Urothelium cell line (cell line): Measurements from ENCODE around the gene PDE3B.

Experiments
- DNase-seq: peaks from one replicate; pipeline ENCODE4 v3.0.0; 2011; ENCODE audit warnings: low spot score, mixed read lengths
- FAIRE-seq: peaks from 2 replicates; lab custom pipeline; 2011; peaks lifted over from hg19 to GRCh38; lab: Jason Lieb, UNC

The PDE3B gene

DNA sequence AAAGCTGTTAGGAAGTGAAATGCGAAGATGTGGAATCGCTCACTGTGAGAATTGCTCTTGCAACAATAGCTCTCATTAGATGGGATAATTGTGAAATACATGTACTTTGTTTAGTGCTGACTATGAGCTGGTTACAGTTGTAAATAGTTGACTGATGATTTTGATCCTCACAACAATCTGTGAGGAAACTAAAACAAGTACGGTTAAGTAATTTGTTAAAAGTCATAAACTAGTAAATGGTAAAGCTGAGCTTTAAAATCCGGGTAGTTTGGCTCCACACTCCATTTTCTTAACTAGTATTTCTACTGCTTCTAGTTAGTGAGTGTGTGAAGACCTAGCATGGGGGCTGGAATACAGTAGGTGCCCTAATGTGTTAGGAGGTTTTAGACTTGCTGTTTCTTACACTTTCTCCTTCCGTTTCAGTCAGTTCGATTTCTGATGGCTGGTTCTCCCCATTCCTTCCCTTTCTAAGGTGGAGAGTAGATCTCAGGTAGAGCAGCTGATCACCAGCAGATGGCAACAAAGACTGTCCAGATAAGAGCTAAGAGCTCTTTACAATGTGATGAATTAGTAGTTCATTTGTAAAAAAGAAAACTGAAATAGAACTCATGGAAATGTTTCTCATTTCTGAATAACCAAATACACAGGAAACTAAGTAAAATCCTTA is 264.7 kb downstream of the PDE3B start:
- FAIRE-seq = no peak

DNA sequence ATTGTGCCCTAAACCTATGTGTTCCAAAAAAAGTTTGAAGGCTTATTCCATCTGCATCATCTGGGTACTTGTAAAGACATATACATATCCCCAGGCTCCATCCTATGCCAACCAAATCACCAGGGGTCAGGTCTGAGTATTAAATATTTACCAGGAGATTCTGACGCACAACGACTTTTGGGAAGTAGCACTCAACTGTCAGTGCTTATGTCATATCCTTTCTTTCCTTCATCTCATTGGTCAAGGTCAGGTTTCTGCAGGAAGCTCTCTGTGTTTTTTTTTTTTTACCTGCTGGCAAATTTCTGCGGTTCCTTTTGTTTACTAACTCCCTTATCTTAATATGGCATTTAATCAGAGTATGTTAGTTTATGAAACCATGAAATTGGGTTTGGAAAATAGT is 270.9 kb downstream of the PDE3B start:
- DNase-seq = no peak
- no peak for FAIRE-seq

More for the DNA sequence above, 264.7 kb downstream of the PDE3B start:
- DNase-seq = peak; percentile 51

GRCh38 chr11:14916403-14916802 is 272.8 kb downstream of the PDE3B start:
- FAIRE-seq = no peak
- no peak for DNase-seq
